Prostate gland (tissue), 2 donors: Measurements from ENCODE around the gene CADPS. TPM values are rescaled to one million over a fixed set of nuclear protein-coding genes. Genes with fewer than 3 reads are reported as not detected.

ENCODE experiments used
- DNase-seq: peaks from one replicate; pipeline ENCODE4 v3.0.0-alpha.2; 2019; ENCODE audit warnings: low spot score
- H3K27ac ChIP-seq, 2 donors: fragments of 200-600 bp; sonication (generic); 2 replicates each; pipeline ENCODE4 v1.5.1; 2017 to 2019
- H3K27me3 ChIP-seq: fragments of 200-600 bp; sonication (generic); replicated peaks from 2 replicates; pipeline ENCODE4 v1.5.1; 2019; ENCODE audit not compliant: insufficient read depth
- H3K36me3 ChIP-seq, 2 donors: fragments of 200-600 bp; sonication (generic); 1 replicate in 1 of 2; 2 replicates in 1 of 2; pipeline versions ENCODE4 v1.5.1 to v1.8.1; 2017 to 2019
- H3K4me1 ChIP-seq: fragments of 200-600 bp; sonication (generic); replicated peaks from 2 replicates; pipeline ENCODE4 v1.5.1; 2019
- H3K4me3 ChIP-seq, 2 donors: fragments of 200-600 bp; sonication (generic); 2 replicates each; pipeline ENCODE4 v1.5.1; 2017 to 2019
- H3K9me3 ChIP-seq: fragments of 200-600 bp; sonication (generic); 2 replicates; pipeline ENCODE4 v1.5.1; 2017
- CTCF ChIP-seq, 4 experiments: fragments of 200-600 bp in 2 of 4; fragments of 450-650 bp in 2 of 4; sonication (generic) in 2 of 4; IDR thresholded peaks; 1 replicate in 3 of 4; 2 replicates in 1 of 4; pipeline ENCODE4 v1.5.1; 2016 to 2019; ENCODE audit warnings: antibody characterized with exemption in 4 of 4, mild to moderate bottlenecking in 2 of 4, moderate library complexity in 2 of 4
- POLR2A ChIP-seq: fragments of 450-650 bp; IDR thresholded peaks from one replicate; pipeline ENCODE4 v1.6.1; 2016; ENCODE audit warnings: antibody characterized with exemption, mild to moderate bottlenecking
- POLR2AphosphoS5 ChIP-seq: sonication (generic); formaldehyde crosslinking; IDR thresholded peaks from one replicate; pipeline ENCODE4 v1.6.1; 2017; ENCODE audit warnings: antibody characterized with exemption
- WGBS: methylation state at CpG from one replicate; pipeline ENCODE4 v1.1.5; 2018; 5-methylcytosine and 5-hydroxymethylcytosine counted together
- intact Hi-C: fragments of 100-400 bp; cut with DNase I; formaldehyde crosslinking; loops from one replicate; pipeline ENCODE4 v1.14.2; 2022
- total RNA-seq, 2 donors: library from RNA; depleted of rRNA; stranded (reverse); fragments of >200 nt; gene quantifications; one replicate each; pipeline ENCODE4 v1.1.0, GENCODE V29; 2016

Gene CADPS
- total RNA-seq, 2 donors from 2014 or later: 4.0 to 7.7 TPM

DNA sequence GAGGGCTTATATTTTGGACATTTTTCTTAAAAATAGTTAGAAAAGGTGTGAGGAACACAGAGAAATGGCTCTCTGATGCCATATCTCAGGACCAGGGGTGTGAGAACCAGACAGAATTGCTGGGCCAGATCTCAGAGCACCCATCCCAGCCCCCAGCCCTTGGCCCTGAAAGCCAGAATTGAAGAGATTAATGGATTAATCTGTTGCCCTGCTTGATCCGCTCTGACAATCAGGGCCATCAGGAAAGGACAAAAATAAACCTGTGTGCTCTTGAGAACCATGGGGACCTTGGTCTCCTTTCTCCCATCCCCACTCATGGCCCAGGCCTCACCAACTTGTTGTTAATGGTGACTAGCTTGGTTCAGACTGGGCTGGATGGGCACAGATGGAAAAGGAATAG lies 113.5 kb downstream of the CADPS start:
- WGBS: 84% methylated on average over 1 of the region's 1 CpG
- no peak overlapping the region for H3K27ac ChIP-seq
- intact Hi-C loops: no loop called here

GRCh38 chr3:62761311-62761710 lies 113.9 kb downstream of the CADPS start:
- H3K36me3 ChIP-seq: peaks cover 0 to 5% of the 10 kb centered on the region in 2 donors
- DNase-seq: no peak
- no peak overlapping the region for H3K4me3 ChIP-seq
- no peak overlapping the region for H3K27ac ChIP-seq
- no peaks in the 10 kb centered on the region for H3K4me1 ChIP-seq
- no peak for TF ChIP-seq POLR2AphosphoS5
- no peak for TF ChIP-seq POLR2A
- TF ChIP-seq CTCF (IDR thresholded peaks at IDR 0.05): no peak
- no peaks in the 10 kb centered on the region for H3K9me3 ChIP-seq
- intact Hi-C loops: no loop called here
- no peaks in the 10 kb centered on the region for H3K27me3 ChIP-seq

More for the DNA sequence above, 113.5 kb downstream of the CADPS start:
- no peak for DNase-seq
- no peak for TF ChIP-seq CTCF (IDR thresholded peaks at IDR 0.05)
- no peak for TF ChIP-seq POLR2AphosphoS5
- no peak for TF ChIP-seq POLR2A
- peaks cover 0 to 5% of the 10 kb centered on the region in 2 donors for H3K36me3 ChIP-seq
- H3K4me3 ChIP-seq: no peak overlapping the region
- H3K27me3 ChIP-seq: no peaks in the 10 kb centered on the region
- H3K4me1 ChIP-seq: no peaks in the 10 kb centered on the region
- H3K9me3 ChIP-seq: no peaks in the 10 kb centered on the region

DNA sequence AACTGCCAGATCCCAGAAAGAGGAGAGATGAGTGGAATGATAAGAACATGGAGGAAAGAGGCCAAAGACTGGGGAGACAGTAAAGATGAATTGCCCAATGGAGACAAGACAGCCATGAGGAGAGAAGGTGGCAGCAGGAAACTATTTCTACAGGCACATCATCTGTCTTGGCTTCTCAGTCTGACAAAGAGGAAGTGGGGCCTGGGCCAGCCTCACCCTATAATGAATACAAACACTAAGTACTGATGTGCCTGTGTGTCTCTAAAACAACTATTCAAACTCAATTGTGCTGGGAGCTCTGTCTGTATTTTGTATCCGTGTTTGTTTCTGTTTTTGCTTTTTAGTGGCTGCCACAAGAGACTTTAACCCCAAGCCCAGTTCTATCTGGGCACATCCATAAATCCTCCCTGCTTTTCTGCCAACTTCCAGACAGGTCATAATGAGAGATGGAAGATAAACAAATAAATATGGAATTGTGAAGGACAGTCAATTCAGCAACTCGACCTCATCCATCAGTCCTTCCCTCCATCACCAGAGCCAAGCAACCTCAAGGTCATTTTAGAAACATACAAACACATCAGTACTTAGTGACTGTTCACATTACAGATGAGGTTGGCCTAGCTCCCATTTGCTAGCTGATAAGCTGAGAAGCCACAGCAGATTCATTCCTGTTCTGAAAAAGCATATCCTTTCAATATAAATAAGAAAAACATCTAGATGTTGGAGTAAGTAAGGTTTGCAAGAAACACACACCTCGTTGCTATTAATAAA lies 116.7 kb downstream of the CADPS start:
- no peaks in the 10 kb centered on the region for H3K4me1 ChIP-seq
- H3K36me3 ChIP-seq: peaks cover 0 to 5% of the 10 kb centered on the region in 2 donors
- intact Hi-C loops: no loop called here
- no peaks in the 10 kb centered on the region for H3K9me3 ChIP-seq
- TF ChIP-seq POLR2AphosphoS5 (no peak), POLR2A (no peak), CTCF (IDR thresholded peaks at IDR 0.05) (no peak)
- DNase-seq: no peak
- WGBS: 60% methylated on average over 3 of the region's 3 CpGs
- H3K4me3 ChIP-seq: no peak overlapping the region
- H3K27me3 ChIP-seq: no peaks in the 10 kb centered on the region
- no peak overlapping the region for H3K27ac ChIP-seq

DNA sequence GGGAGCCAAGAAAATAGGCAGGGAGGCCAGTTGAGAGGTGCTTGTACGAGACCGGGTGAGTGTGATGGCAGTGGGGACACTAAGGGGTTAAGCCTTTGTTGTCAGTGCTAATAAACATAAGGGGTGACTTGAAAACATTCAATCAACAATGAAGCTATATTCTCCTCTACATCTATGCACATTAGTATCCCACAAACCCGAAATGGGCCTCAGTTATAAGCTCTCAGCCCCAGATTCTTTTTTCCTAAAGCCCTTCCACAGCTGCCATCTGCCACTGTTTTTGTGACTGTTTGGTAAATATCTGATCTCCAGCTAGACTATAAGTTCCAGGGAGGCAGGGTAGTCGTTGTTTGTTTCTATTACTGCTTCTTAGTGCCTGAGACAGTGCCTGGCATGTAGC lies 118.2 kb downstream of the CADPS start:
- H3K36me3 ChIP-seq: peaks cover 0 to 5% of the 10 kb centered on the region in 2 donors
- WGBS: 81% methylated on average over 4 of the region's 4 CpGs
- no peaks in the 10 kb centered on the region for H3K9me3 ChIP-seq
- H3K27ac ChIP-seq: no peak overlapping the region
- no peak for DNase-seq
- no peaks in the 10 kb centered on the region for H3K27me3 ChIP-seq
- intact Hi-C loops: no loop called here
- no peak overlapping the region for H3K4me3 ChIP-seq
- no peaks in the 10 kb centered on the region for H3K4me1 ChIP-seq
- TF ChIP-seq POLR2A (no peak), POLR2AphosphoS5 (no peak), CTCF (IDR thresholded peaks at IDR 0.05) (no peak)

DNA sequence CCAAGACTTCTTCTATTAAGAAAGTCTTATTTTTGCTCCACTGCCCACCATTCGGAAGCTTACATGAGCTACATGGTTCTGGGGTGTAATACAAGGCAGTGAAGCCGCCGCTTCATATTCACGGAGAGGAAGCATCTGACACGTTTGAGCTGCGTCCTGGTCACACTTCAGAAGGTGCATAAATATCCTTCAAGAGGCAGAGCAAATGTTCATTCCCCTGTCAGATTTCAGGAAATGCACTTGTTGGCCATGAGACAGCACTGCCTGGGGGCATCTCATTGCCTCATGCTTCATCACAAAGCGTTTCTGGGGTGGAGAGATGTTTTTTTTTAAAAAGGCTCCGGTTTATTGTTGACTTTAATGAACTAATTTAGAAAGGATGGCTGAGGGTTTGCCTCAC lies 119.9 kb downstream of the CADPS start:
- no peak overlapping the region for H3K27ac ChIP-seq
- WGBS: 63% methylated on average over 8 of the region's 8 CpGs
- TF ChIP-seq POLR2AphosphoS5 (no peak), CTCF (IDR thresholded peaks at IDR 0.05) (no peak), POLR2A (no peak)
- no peak overlapping the region for H3K4me3 ChIP-seq
- intact Hi-C loops: no loop called here
- no peaks in the 10 kb centered on the region for H3K27me3 ChIP-seq
- H3K4me1 ChIP-seq: no peaks in the 10 kb centered on the region
- no peak for DNase-seq
- H3K36me3 ChIP-seq: no peaks in the 10 kb centered on the region
- H3K9me3 ChIP-seq: no peaks in the 10 kb centered on the region
